GM19035 (cell line): ENCODE measurements around the gene DRC7.
"Not testable (repeated sequence)": the region's sequence is repeated elsewhere in the genome, so short reads cannot be mapped to it uniquely, and the experiment has no call there.

Source experiments
- ATAC-seq: cut with Tn5 transposase; IDR thresholded peaks from one replicate; pipeline ENCODE4 v1.9.1; 2021; ENCODE audit not compliant: unreplicated experiment

DRC7 gene

GRCh38 chr16:57734308-57734924, 39.8 kb downstream of the DRC7 start:
- ATAC-seq = no peak

GRCh38 chr16:57734925-57735754, 40.5 kb downstream of the DRC7 start:
- peak; percentile 89 for ATAC-seq

- no peak for ATAC-seq
Observed at GRCh38 chr16:57735755-57736418, 41.3 kb downstream of the DRC7 start, which contains the start of gene KATNB1. KATNB1 (plus strand) TSS chr16:57735770; CDS start chr16:57737244, 1,474 bp downstream.

GRCh38 chr16:57736419-57737351, 42.1 kb downstream of the DRC7 start:
- no peak for ATAC-seq

GRCh38 chr16:57738844-57739243, 44.2 kb downstream of the DRC7 start:
- ATAC-seq = no peak

- no peak for ATAC-seq
Observed at GRCh38 chr16:57739756-57740422, 45.3 kb downstream of the DRC7 start.

- ATAC-seq = no peak
Observed at GRCh38 chr16:57740423-57741071, 45.9 kb downstream of the DRC7 start.

- ATAC-seq = no peak
Observed at GRCh38 chr16:57741660-57742191, 47.1 kb downstream of the DRC7 start.

GRCh38 chr16:57742543-57742942, 47.9 kb downstream of the DRC7 start:
- no peak for ATAC-seq

- no peak for ATAC-seq
Observed at GRCh38 chr16:57743458-57743857, 48.9 kb downstream of the DRC7 start.

GRCh38 chr16:57743886-57744641, 49.5 kb downstream of the DRC7 start:
- ATAC-seq = no peak

GRCh38 chr16:57744642-57744903, 50.0 kb downstream of the DRC7 start:
- no peak for ATAC-seq

- ATAC-seq = no peak
Observed at GRCh38 chr16:57745768-57746167, 51.2 kb downstream of the DRC7 start.

- not testable (repeated sequence) for ATAC-seq
Observed at GRCh38 chr16:57746316-57746715, 51.7 kb downstream of the DRC7 start.

- no peak for ATAC-seq
Observed at GRCh38 chr16:57747091-57747490, 52.5 kb downstream of the DRC7 start.

- no peak for ATAC-seq
Observed at GRCh38 chr16:57747496-57747895, 52.9 kb downstream of the DRC7 start.

GRCh38 chr16:57747996-57748395, 53.4 kb downstream of the DRC7 start:
- no peak for ATAC-seq

- ATAC-seq = no peak
Observed at GRCh38 chr16:57748596-57748995, 54.0 kb downstream of the DRC7 start.

- no peak for ATAC-seq
Observed at GRCh38 chr16:57749101-57749692, 54.6 kb downstream of the DRC7 start.
